ENCODE data around the gene CENPP. TPM values are rescaled to one million over a fixed set of nuclear protein-coding genes. Genes with fewer than 3 reads are reported as not detected.

Gene CENPP
- total RNA-seq, 1 experiment from 2014 or later, result 14.3 TPM

DNA sequence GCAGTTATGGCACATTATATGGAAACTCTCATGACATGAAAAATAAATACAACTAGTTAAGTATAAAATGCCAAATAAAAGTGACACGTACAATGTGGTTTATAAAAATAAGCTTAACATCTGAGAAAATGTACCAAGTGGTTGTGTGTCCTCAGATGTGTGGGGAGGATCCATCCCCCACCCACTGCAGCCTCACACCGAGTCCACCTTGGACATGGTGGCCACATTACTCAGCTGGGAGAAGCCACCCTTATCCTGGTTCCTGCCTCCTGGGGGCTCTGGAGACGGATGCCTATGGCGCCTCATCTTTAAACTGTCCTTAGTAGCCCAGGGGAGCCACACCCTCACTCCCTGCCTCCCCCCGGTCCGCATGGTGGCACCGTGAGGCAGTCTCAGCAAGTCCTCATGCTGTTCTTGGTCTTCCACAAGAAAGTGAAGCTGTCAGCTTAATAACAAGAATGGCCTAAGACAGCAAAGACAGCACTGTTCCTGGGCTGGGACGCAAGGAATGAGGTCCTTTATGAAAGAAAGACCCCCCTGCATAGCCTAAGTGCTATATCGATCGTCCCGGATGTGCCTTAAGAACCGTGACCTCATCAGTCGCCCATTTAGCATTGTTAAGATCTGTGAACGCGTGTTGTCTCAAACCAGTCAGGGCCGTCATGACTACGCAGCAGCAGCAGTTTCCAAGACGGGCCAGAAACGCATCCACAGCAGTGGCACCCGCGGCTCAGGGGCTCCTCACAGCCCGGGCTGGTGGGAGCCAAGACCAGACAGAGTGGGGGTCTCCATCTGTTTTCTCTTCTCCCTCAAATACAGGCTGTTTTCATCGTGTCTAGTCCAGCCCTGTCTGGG is 287.7 kb downstream of the CENPP start:
- CTCF ChIA-PET, result no interaction called here
- DNase-seq (ENCODE audit: low spot score) (no peak), ATAC-seq (no peak)
- Mint-ChIP-seq H3K9me3 (no peaks in the 10 kb centered on the region), H3K4me1 (no peaks in the 10 kb centered on the region), H3K27me3 (ENCODE audit: low read depth) (no peaks in the 10 kb centered on the region), H3K36me3 (peaks cover 33% of the 10 kb centered on the region), H3K4me3 (no peak overlapping the region), H3K27ac (no peak overlapping the region)
- POLR2A ChIA-PET, result no interaction called here
- no peak for TF ChIP-seq SMAD3 (CRISPR knock-in tag; IDR thresholded peaks at IDR 0.05; ENCODE audit: borderline replicate concordance)
- TF ChIP-seq, protein P1, sequence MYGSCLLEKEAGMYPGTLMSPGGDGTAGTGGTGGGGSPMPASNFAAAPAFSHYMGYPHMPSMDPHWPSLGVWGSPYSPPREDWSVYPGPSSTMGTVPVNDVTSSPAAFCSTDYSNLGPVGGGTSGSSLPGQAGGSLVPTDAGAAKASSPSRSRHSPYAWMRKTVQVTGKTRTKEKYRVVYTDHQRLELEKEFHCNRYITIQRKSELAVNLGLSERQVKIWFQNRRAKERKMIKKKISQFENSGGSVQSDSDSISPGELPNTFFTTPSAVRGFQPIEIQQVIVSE (CRISPR knock-in tag; IDR thresholded peaks at IDR 0.05; ENCODE audit: borderline replicate concordance), result no peak
- no peak for TF ChIP-seq GABPB1 (CRISPR knock-in tag; IDR thresholded peaks at IDR 0.05)
- no peak for TF ChIP-seq EMX1 (CRISPR knock-in tag; IDR thresholded peaks at IDR 0.05)
- TF ChIP-seq, protein P2, sequence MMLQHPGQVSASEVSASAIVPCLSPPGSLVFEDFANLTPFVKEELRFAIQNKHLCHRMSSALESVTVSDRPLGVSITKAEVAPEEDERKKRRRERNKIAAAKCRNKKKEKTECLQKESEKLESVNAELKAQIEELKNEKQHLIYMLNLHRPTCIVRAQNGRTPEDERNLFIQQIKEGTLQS (CRISPR knock-in tag; conservative IDR thresholded peaks at IDR 0.05), result no peak
- no peak for TF ChIP-seq JUN (CRISPR knock-in tag; IDR thresholded peaks at IDR 0.05)
- no peak for TF ChIP-seq NR2C2 (CRISPR knock-in tag; IDR thresholded peaks at IDR 0.05)
- TF ChIP-seq, protein P3, sequence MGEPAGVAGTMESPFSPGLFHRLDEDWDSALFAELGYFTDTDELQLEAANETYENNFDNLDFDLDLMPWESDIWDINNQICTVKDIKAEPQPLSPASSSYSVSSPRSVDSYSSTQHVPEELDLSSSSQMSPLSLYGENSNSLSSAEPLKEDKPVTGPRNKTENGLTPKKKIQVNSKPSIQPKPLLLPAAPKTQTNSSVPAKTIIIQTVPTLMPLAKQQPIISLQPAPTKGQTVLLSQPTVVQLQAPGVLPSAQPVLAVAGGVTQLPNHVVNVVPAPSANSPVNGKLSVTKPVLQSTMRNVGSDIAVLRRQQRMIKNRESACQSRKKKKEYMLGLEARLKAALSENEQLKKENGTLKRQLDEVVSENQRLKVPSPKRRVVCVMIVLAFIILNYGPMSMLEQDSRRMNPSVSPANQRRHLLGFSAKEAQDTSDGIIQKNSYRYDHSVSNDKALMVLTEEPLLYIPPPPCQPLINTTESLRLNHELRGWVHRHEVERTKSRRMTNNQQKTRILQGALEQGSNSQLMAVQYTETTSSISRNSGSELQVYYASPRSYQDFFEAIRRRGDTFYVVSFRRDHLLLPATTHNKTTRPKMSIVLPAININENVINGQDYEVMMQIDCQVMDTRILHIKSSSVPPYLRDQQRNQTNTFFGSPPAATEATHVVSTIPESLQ (CRISPR knock-in tag; IDR thresholded peaks at IDR 0.05), result no peak
- TF ChIP-seq, protein P4, sequence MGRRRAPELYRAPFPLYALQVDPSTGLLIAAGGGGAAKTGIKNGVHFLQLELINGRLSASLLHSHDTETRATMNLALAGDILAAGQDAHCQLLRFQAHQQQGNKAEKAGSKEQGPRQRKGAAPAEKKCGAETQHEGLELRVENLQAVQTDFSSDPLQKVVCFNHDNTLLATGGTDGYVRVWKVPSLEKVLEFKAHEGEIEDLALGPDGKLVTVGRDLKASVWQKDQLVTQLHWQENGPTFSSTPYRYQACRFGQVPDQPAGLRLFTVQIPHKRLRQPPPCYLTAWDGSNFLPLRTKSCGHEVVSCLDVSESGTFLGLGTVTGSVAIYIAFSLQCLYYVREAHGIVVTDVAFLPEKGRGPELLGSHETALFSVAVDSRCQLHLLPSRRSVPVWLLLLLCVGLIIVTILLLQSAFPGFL (CRISPR knock-in tag; IDR thresholded peaks at IDR 0.05; ENCODE audit: borderline replicate concordance), result no peak
- no peak for TF ChIP-seq SMAD4 (CRISPR knock-in tag; IDR thresholded peaks at IDR 0.05)
- no peak for TF ChIP-seq ESRRA (CRISPR knock-in tag; IDR thresholded peaks at IDR 0.05; ENCODE audit: borderline replicate concordance)

DNA sequence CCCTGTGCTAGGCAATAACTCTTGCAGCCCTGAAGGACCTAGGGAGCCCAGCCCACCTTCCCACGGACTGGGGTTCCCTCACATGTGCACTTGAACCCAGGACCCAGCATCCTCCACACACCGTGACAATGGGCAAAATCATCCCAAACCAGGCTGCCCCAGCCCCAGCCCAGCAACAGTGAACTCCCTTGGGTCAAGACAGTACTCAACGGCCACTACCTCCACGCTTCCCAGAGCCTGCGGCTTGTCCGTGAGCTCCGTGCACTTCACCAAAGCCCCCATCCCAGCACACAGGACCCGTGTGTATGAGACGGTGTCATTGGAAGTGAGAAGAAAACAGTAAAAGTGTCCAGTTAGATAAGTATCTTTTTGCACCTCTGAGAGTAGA is 288.4 kb downstream of the CENPP start:
- Mint-ChIP-seq H3K27me3 (ENCODE audit: low read depth) (no peaks in the 10 kb centered on the region), H3K27ac (no peak overlapping the region), H3K9me3 (no peaks in the 10 kb centered on the region), H3K4me3 (no peak overlapping the region), H3K36me3 (peaks cover 38% of the 10 kb centered on the region), H3K4me1 (no peaks in the 10 kb centered on the region)
- ChIA-PET POLR2A (no interaction called here), CTCF (no interaction called here)
- no peak for DNase-seq (ENCODE audit: low spot score)
- no peak for ATAC-seq
- TF ChIP-seq ZNF138 (CRISPR knock-in tag; conservative IDR thresholded peaks at IDR 0.05) (no peak), GRHL2 (CRISPR knock-in tag; IDR thresholded peaks at IDR 0.05; ENCODE audit: insufficient replicate concordance, severe bottlenecking) (no peak), MXD4 (CRISPR knock-in tag; IDR thresholded peaks at IDR 0.05; ENCODE audit: borderline replicate concordance) (no peak), TEAD4 (CRISPR knock-in tag; IDR thresholded peaks at IDR 0.05) (no peak), ZNF263 (CRISPR knock-in tag; IDR thresholded peaks at IDR 0.05; ENCODE audit: low read depth) (no peak), NFATC4 (CRISPR knock-in tag; IDR thresholded peaks at IDR 0.05) (no peak), ELF4 (CRISPR knock-in tag; IDR thresholded peaks at IDR 0.05; ENCODE audit: low read depth) (no peak), FOXK1 (CRISPR knock-in tag; IDR thresholded peaks at IDR 0.05) (no peak), TP53 (CRISPR knock-in tag; IDR thresholded peaks at IDR 0.05) (no peak)
- TF ChIP-seq, protein P5, sequence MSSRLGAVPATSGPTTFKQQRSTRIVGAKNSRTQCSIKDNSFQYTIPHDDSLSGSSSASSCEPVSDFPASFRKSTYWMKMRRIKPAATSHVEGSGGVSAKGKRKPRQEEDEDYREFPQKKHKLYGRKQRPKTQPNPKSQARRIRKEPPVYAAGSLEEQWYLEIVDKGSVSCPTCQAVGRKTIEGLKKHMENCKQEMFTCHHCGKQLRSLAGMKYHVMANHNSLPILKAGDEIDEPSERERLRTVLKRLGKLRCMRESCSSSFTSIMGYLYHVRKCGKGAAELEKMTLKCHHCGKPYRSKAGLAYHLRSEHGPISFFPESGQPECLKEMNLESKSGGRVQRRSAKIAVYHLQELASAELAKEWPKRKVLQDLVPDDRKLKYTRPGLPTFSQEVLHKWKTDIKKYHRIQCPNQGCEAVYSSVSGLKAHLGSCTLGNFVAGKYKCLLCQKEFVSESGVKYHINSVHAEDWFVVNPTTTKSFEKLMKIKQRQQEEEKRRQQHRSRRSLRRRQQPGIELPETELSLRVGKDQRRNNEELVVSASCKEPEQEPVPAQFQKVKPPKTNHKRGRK (CRISPR knock-in tag; IDR thresholded peaks at IDR 0.05; ENCODE audit: borderline replicate concordance), result no peak
- TF ChIP-seq, protein P6, sequence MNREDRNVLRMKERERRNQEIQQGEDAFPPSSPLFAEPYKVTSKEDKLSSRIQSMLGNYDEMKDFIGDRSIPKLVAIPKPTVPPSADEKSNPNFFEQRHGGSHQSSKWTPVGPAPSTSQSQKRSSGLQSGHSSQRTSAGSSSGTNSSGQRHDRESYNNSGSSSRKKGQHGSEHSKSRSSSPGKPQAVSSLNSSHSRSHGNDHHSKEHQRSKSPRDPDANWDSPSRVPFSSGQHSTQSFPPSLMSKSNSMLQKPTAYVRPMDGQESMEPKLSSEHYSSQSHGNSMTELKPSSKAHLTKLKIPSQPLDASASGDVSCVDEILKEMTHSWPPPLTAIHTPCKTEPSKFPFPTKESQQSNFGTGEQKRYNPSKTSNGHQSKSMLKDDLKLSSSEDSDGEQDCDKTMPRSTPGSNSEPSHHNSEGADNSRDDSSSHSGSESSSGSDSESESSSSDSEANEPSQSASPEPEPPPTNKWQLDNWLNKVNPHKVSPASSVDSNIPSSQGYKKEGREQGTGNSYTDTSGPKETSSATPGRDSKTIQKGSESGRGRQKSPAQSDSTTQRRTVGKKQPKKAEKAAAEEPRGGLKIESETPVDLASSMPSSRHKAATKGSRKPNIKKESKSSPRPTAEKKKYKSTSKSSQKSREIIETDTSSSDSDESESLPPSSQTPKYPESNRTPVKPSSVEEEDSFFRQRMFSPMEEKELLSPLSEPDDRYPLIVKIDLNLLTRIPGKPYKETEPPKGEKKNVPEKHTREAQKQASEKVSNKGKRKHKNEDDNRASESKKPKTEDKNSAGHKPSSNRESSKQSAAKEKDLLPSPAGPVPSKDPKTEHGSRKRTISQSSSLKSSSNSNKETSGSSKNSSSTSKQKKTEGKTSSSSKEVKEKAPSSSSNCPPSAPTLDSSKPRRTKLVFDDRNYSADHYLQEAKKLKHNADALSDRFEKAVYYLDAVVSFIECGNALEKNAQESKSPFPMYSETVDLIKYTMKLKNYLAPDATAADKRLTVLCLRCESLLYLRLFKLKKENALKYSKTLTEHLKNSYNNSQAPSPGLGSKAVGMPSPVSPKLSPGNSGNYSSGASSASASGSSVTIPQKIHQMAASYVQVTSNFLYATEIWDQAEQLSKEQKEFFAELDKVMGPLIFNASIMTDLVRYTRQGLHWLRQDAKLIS (CRISPR knock-in tag; IDR thresholded peaks at IDR 0.05; ENCODE audit: borderline replicate concordance), result no peak
- TF ChIP-seq, protein P7, sequence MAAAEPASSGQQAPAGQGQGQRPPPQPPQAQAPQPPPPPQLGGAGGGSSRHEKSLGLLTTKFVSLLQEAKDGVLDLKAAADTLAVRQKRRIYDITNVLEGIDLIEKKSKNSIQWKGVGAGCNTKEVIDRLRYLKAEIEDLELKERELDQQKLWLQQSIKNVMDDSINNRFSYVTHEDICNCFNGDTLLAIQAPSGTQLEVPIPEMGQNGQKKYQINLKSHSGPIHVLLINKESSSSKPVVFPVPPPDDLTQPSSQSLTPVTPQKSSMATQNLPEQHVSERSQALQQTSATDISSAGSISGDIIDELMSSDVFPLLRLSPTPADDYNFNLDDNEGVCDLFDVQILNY (CRISPR knock-in tag; IDR thresholded peaks at IDR 0.05), result no peak
- TF ChIP-seq, protein P1 (CRISPR knock-in tag; IDR thresholded peaks at IDR 0.05; ENCODE audit: borderline replicate concordance), result no peak
